OCI-LY1 (cell line): ENCODE data around the gene WLS.

Experiments
- H2AFZ ChIP-seq: fragments of 200-600 bp; sonication (generic), shearing (Covaris generic); 2 replicates; pipeline ENCODE4 v1.6.0; 2014; ENCODE audit warnings: antibody characterized with exemption, mild to moderate bottlenecking, low read length
- H3F3A ChIP-seq: fragments of 200-600 bp; sonication (generic), shearing (Covaris generic); 2 replicates; pipeline ENCODE4 v1.6.0; 2014; ENCODE audit warnings: mild to moderate bottlenecking, antibody characterized with exemption, low read length, moderate library complexity; ENCODE audit not compliant: insufficient read depth
- H3K27ac ChIP-seq: fragments of 200-600 bp; sonication (generic); 2 replicates; pipeline ENCODE4 v1.5.1; 2014; ENCODE audit warnings: low read length, mixed run types, mild to moderate bottlenecking, low read depth; ENCODE audit not compliant: poor library complexity, severe bottlenecking
- H3K27me3 ChIP-seq: fragments of 200-600 bp; sonication (generic); 2 replicates; pipeline ENCODE4 v1.6.0; 2014; ENCODE audit warnings: antibody characterized with exemption, mild to moderate bottlenecking, low read length, moderate library complexity; ENCODE audit not compliant: insufficient read depth
- H3K36me3 ChIP-seq: fragments of 200-600 bp; sonication (generic); 2 replicates; pipeline ENCODE4 v1.6.1; 2014; ENCODE audit warnings: mild to moderate bottlenecking, antibody characterized with exemption, low read length, moderate library complexity, mixed read lengths; ENCODE audit not compliant: insufficient read depth
- H3K4me1 ChIP-seq: fragments of 200-600 bp; sonication (generic); 2 replicates; pipeline ENCODE4 v1.5.1; 2014; ENCODE audit warnings: mild to moderate bottlenecking, low read length, moderate library complexity; ENCODE audit not compliant: insufficient read depth, severe bottlenecking
- H3K4me2 ChIP-seq: fragments of 200-600 bp; sonication (generic), shearing (Covaris generic); 2 replicates; pipeline ENCODE4 v1.6.1; 2014; ENCODE audit warnings: low read length
- H3K4me3 ChIP-seq: fragments of 200-600 bp; sonication (generic); 2 replicates; pipeline ENCODE4 v1.5.1; 2014; ENCODE audit warnings: low read length, low read depth, mild to moderate bottlenecking, mixed read lengths; ENCODE audit not compliant: poor library complexity, severe bottlenecking
- H3K79me2 ChIP-seq: fragments of 200-600 bp; shearing (Covaris generic); 2 replicates; pipeline ENCODE4 v1.6.1; 2016; ENCODE audit warnings: mixed run types, low read length, mixed read lengths; ENCODE audit not compliant: insufficient read depth
- H3K9ac ChIP-seq: fragments of 200-600 bp; sonication (generic), shearing (Covaris generic); 2 replicates; pipeline ENCODE4 v1.6.1; 2014; ENCODE audit warnings: mild to moderate bottlenecking, low read length, mixed read lengths
- H3K9me2 ChIP-seq: fragments of 200-600 bp; sonication (generic), shearing (Covaris generic); 2 replicates; pipeline ENCODE4 v1.6.1; 2014; ENCODE audit warnings: low read depth, mild to moderate bottlenecking, low read length, mixed read lengths
- H3K9me3 ChIP-seq: fragments of 200-600 bp; shearing (Covaris generic); 2 replicates; pipeline ENCODE4 v1.6.1; 2014; ENCODE audit warnings: low read length, mixed read lengths
- H4K20me1 ChIP-seq: fragments of 200-600 bp; sonication (generic), shearing (Covaris generic); 2 replicates; pipeline ENCODE4 v1.6.0; 2016; ENCODE audit warnings: mild to moderate bottlenecking, low read length; ENCODE audit not compliant: insufficient read depth
- EZH2 ChIP-seq: fragments of 200-600 bp; sonication (generic), shearing (Covaris generic); IDR thresholded peaks from 2 replicates; pipeline ENCODE4 v1.8.0; 2017; ENCODE audit warnings: borderline replicate concordance, mixed run types, mild to moderate bottlenecking, antibody characterized with exemption, low read length, moderate library complexity, mixed read lengths
- TF ChIP-seq, protein P1 (sequence below): fragments of 200-600 bp; sonication (generic), shearing (Covaris generic); IDR thresholded peaks from 2 replicates; pipeline ENCODE4 v1.5.1; 2017; ENCODE audit warnings: mild to moderate bottlenecking, antibody characterized with exemption, low read length, moderate library complexity, mixed read lengths

WLS gene

DNA sequence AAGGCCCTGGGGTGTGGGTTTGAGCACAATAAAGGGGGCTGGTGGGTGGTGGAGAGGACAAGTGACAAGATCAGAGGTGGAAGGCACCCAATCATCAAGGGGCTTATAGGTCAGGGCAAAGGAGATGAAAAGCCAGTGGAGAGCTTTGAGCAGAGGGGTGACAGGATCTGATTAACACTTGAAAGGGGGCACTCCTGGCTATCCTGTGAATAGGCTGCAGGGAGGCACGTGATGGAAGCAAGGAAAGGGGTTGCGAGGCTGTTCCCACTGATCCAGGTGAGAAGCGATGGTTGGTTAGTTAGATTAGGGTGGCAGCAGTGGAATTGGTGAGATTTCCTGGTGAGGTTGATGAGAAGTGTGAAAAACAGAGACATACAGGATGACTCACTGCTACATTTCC lies 80.6 kb downstream of the WLS start:
- Histone ChIP-seq H4K20me1 (no peaks in the 10 kb centered on the region), H3K79me2 (no peaks in the 10 kb centered on the region), H3F3A (no peaks in the 10 kb centered on the region), H2AFZ (no peak overlapping the region), H3K4me1 (no peaks in the 10 kb centered on the region), H3K9me3 (no peaks in the 10 kb centered on the region), H3K9ac (no peak overlapping the region), H3K4me2 (no peak overlapping the region), H3K9me2 (no peaks in the 10 kb centered on the region), H3K36me3 (no peaks in the 10 kb centered on the region), H3K27me3 (no peaks in the 10 kb centered on the region), H3K27ac (no peak overlapping the region), H3K4me3 (no peak overlapping the region)
- TF ChIP-seq EZH2 = no peak
- TF ChIP-seq, protein P1, sequence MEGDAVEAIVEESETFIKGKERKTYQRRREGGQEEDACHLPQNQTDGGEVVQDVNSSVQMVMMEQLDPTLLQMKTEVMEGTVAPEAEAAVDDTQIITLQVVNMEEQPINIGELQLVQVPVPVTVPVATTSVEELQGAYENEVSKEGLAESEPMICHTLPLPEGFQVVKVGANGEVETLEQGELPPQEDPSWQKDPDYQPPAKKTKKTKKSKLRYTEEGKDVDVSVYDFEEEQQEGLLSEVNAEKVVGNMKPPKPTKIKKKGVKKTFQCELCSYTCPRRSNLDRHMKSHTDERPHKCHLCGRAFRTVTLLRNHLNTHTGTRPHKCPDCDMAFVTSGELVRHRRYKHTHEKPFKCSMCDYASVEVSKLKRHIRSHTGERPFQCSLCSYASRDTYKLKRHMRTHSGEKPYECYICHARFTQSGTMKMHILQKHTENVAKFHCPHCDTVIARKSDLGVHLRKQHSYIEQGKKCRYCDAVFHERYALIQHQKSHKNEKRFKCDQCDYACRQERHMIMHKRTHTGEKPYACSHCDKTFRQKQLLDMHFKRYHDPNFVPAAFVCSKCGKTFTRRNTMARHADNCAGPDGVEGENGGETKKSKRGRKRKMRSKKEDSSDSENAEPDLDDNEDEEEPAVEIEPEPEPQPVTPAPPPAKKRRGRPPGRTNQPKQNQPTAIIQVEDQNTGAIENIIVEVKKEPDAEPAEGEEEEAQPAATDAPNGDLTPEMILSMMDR = no peak

DNA sequence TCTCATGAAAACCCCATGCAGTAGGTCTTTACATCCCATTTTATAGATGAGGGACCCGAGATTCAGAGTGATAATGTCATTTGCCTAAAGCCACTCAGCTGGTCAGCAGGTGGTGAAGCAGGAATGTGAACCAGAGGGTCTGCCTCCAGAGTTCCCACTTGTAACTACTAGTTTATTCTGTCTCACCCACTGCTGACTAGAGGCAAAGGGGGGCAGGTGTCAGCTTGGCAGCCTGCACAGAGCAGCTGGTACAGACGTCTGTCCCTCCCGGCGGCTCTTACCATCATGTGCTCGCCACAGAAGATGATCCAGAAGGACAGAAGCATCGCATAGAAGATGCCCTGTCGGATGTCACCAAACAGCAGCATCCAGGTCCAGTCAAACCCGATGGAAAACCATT lies 82.4 kb downstream of the WLS start:
- Histone ChIP-seq H3K4me3 (no peak overlapping the region), H3K79me2 (no peaks in the 10 kb centered on the region), H4K20me1 (no peaks in the 10 kb centered on the region), H3K4me2 (no peak overlapping the region), H3K4me1 (no peaks in the 10 kb centered on the region), H3K9ac (no peak overlapping the region), H3K27ac (no peak overlapping the region), H3K36me3 (no peaks in the 10 kb centered on the region), H3K9me2 (no peaks in the 10 kb centered on the region), H3F3A (no peaks in the 10 kb centered on the region), H2AFZ (no peak overlapping the region), H3K9me3 (no peaks in the 10 kb centered on the region), H3K27me3 (no peaks in the 10 kb centered on the region)
- TF ChIP-seq, protein P1 = no peak
- TF ChIP-seq EZH2 = no peak

DNA sequence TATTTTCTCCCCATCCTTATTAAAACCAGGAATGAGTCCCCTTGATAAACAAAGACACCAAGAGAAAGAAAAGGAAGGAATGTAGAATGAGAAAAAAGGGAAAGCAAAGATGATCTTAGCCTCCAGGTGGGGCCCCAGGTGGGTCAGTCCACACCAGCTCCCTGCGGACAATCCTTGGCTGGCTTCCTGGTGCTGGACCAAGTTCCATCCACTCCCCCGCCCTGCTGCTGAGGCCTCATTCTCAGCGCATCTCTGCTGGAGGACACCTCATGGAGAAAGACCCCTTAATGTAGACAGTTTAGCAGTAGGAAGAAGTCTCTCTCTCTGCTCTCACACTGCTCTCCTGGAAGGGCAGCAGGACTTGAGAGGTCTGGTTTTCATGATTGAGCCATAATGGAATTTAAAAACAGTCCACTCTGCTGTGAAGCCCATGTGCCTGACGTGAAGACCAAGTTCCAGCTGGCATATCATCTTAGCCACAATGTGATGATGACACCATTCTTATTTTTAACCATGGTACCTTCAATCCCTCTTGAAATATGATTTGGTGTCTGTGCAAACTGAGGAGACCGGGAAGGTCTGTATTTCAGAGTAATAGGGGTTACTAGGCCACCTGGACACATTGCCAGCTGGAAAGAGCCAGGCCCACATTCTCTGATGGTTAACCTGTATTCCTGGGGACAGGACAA lies 83.1 kb downstream of the WLS start:
- H3K4me1 ChIP-seq = no peaks in the 10 kb centered on the region
- H3K36me3 ChIP-seq = no peaks in the 10 kb centered on the region
- H3K79me2 ChIP-seq = no peaks in the 10 kb centered on the region
- H3K9me2 ChIP-seq = no peaks in the 10 kb centered on the region
- no peak overlapping the region for H3K9ac ChIP-seq
- TF ChIP-seq, protein P1 = no peak
- no peak for TF ChIP-seq EZH2
- H3K9me3 ChIP-seq = no peaks in the 10 kb centered on the region
- H3F3A ChIP-seq = no peaks in the 10 kb centered on the region
- H3K27me3 ChIP-seq = no peaks in the 10 kb centered on the region
- no peak overlapping the region for H3K27ac ChIP-seq
- H3K4me3 ChIP-seq = no peak overlapping the region
- H3K4me2 ChIP-seq = no peak overlapping the region
- H2AFZ ChIP-seq = no peak overlapping the region
- H4K20me1 ChIP-seq = no peaks in the 10 kb centered on the region
